Thyroid gland (tissue), 4 donors: ENCODE results near the gene PBXIP1.

Source experiments
- POLR2A ChIP-seq, 2 donors: fragments of 450-650 bp; IDR thresholded peaks; one replicate each; pipeline ENCODE4 v1.6.1; 2017; ENCODE audit warnings: antibody characterized with exemption in 2 of 2, mild to moderate bottlenecking in 2 of 2, moderate library complexity in 1 of 2
- TF ChIP-seq, protein P1 (sequence below), 6 experiments: fragments of 200-600 bp in 3 of 6; fragments of 450-650 bp in 3 of 6; sonication (generic) in 3 of 6; IDR thresholded peaks; one replicate each; pipeline ENCODE4 v1.5.1; 2016 to 2019; ENCODE audit warnings: antibody characterized with exemption in 6 of 6, mild to moderate bottlenecking in 2 of 6, inconsistent platforms in 1 of 6, moderate library complexity in 1 of 6

DNA sequence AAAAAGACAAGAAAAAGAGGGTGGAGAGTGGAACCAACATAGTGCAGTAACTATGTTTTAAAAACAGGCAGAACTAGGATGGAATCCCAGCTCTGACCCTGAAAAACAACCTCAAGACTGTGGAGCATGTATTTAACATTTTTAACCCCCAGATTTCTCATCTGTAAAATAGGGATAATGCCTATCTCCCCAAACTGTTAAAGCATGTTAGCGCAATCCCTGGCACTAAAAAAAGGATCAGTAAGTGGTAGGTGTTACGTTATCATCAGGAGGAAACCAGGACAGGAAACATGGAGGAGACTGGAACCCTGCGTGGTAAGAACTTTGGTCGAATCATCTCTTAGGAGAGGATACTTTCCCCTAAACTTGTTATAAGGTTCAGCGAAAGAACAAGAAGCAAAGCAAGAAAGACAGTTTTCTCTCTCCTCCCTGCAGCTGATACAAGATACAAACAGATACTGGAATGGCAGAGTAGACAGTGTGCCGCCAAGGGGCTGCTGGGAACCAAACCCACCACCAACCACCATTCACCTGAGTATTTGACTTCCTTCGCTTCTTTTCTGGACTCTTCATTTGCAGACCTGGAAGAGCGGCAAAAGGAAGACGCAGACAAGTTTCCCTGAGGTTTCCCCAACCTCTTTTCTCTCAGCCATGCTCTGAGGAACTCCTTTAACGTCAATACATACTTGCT, 4.7 kb upstream of the PBXIP1 start:
- TF ChIP-seq, protein P1, sequence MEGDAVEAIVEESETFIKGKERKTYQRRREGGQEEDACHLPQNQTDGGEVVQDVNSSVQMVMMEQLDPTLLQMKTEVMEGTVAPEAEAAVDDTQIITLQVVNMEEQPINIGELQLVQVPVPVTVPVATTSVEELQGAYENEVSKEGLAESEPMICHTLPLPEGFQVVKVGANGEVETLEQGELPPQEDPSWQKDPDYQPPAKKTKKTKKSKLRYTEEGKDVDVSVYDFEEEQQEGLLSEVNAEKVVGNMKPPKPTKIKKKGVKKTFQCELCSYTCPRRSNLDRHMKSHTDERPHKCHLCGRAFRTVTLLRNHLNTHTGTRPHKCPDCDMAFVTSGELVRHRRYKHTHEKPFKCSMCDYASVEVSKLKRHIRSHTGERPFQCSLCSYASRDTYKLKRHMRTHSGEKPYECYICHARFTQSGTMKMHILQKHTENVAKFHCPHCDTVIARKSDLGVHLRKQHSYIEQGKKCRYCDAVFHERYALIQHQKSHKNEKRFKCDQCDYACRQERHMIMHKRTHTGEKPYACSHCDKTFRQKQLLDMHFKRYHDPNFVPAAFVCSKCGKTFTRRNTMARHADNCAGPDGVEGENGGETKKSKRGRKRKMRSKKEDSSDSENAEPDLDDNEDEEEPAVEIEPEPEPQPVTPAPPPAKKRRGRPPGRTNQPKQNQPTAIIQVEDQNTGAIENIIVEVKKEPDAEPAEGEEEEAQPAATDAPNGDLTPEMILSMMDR (IDR thresholded peaks at IDR 0.05), result no peak
- TF ChIP-seq POLR2A (IDR thresholded peaks at IDR 0.05), result no peak
